ENCODE measurements around the gene MAP3K12. TPM values are rescaled to one million over a fixed set of nuclear protein-coding genes. Genes with fewer than 3 reads are reported as not detected.
A peak's percentile ranks its signal among the peaks of the same experiment; 100 is the strongest.

The MAP3K12 gene
- total and polyA plus RNA-seq, 2 experiments from 2014 or later = 10.0 to 16.0 TPM

DNA sequence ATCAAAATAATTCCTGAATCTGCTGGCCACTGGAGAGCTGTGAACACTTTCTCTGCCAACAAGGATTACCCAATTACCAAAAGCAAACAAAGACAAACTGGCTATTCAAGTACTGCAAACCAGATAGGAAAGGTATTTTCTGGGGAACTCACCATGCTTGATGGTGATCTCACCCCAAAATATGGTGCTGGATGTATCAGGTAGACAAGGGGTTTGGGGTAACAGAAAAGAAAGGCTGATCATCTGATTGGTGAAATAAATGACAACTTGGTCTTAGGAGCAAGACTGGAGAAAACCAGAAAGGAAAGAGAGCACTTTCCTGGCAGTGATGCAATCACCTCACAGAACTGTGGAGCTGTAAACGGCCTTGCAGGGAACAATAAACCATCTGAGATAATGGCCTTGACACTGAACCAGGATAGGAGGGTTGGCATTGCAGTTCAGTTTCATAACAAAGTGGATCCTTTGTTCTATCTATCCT, 39.0 kb upstream of the MAP3K12 start:
- WGBS (ENCODE audit: low lambda C conversion rate, missing lambda C conversion rate) = 13% methylated on average over 1 of the region's 1 CpG
- H3K9me3 ChIP-seq (ENCODE audit: low read depth) = no peaks in the 10 kb centered on the region
- H2AFZ ChIP-seq = no peak overlapping the region
- peaks cover 12% of the 10 kb centered on the region for H3K4me1 ChIP-seq (ENCODE audit: insufficient read depth)
- DNase-seq (ENCODE audit: low spot score) = peak; percentile 64
- no peaks in the 10 kb centered on the region for H3K79me2 ChIP-seq
- peak overlapping the region; percentile 47 for H3K27ac ChIP-seq
- H4K20me1 ChIP-seq (ENCODE audit: insufficient read depth, poor library complexity, severe bottlenecking) = no peaks in the 10 kb centered on the region
- H3K9me2 ChIP-seq (replicated peaks; ENCODE audit: insufficient read depth) = no peaks in the 10 kb centered on the region
- H3K4me2 ChIP-seq = no peak overlapping the region
- TF ChIP-seq EZH2 (IDR thresholded peaks at IDR 0.05; ENCODE audit: borderline replicate concordance) = no peak
- no peak for TF ChIP-seq EZH2phosphoT487 (IDR thresholded peaks at IDR 0.05; ENCODE audit: low read depth, severe bottlenecking, unreplicated experiment)
- no peak for TF ChIP-seq CTCF (IDR thresholded peaks at IDR 0.05; ENCODE audit: poor library complexity)
- no peaks in the 10 kb centered on the region for H3K27me3 ChIP-seq
- H3K4me3 ChIP-seq = no peak overlapping the region
- H3K36me3 ChIP-seq (replicated peaks; ENCODE audit: insufficient read depth, low read depth) = peaks cover 14% of the 10 kb centered on the region

DNA sequence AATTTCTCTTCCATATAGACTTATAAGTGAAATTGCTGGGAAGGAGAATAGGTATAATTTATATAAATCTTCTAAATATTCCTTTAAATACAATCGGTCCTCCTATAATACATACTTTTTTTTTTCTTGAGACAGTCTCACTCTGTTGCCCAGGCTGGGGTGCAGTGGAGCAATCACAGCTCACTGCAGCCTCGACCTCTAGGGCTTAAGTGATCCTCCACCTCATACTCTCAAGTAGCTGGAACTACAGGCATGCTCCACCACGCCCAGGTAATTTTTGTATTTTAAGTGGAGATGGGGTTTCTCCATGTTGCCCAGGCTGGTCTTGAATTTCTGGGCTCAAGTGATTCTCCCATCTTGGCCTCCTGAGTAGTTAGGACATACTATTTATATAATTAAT, 37.7 kb upstream of the MAP3K12 start:
- Histone ChIP-seq H3K9me2 (replicated peaks; ENCODE audit: insufficient read depth) (no peaks in the 10 kb centered on the region), H3K36me3 (replicated peaks; ENCODE audit: insufficient read depth, low read depth) (peaks cover 14% of the 10 kb centered on the region), H3K9me3 (ENCODE audit: low read depth) (no peaks in the 10 kb centered on the region), H3K4me1 (ENCODE audit: insufficient read depth) (peaks cover 12% of the 10 kb centered on the region), H3K4me3 (no peak overlapping the region), H3K27ac (no peak overlapping the region), H4K20me1 (ENCODE audit: insufficient read depth, poor library complexity, severe bottlenecking) (no peaks in the 10 kb centered on the region), H3K79me2 (no peaks in the 10 kb centered on the region), H3K4me2 (no peak overlapping the region), H2AFZ (no peak overlapping the region), H3K27me3 (no peaks in the 10 kb centered on the region)
- 94% methylated on average over 3 of the region's 3 CpGs for WGBS (ENCODE audit: low lambda C conversion rate, missing lambda C conversion rate)
- DNase-seq (ENCODE audit: low spot score) = no peak
- TF ChIP-seq EZH2 (IDR thresholded peaks at IDR 0.05; ENCODE audit: borderline replicate concordance) (no peak), CTCF (IDR thresholded peaks at IDR 0.05; ENCODE audit: poor library complexity) (no peak), EZH2phosphoT487 (IDR thresholded peaks at IDR 0.05; ENCODE audit: low read depth, severe bottlenecking, unreplicated experiment) (no peak)

GRCh38 chr12:53533471-53533870, 34.2 kb upstream of the MAP3K12 start:
- WGBS (ENCODE audit: low lambda C conversion rate, missing lambda C conversion rate) = 63% methylated on average over 2 of the region's 2 CpGs
- H3K4me2 ChIP-seq = no peak overlapping the region
- H3K79me2 ChIP-seq = no peaks in the 10 kb centered on the region
- H3K27me3 ChIP-seq = no peaks in the 10 kb centered on the region
- no peak for DNase-seq (ENCODE audit: low spot score)
- H3K36me3 ChIP-seq (replicated peaks; ENCODE audit: insufficient read depth, low read depth) = peaks cover 14% of the 10 kb centered on the region
- H3K9me2 ChIP-seq (replicated peaks; ENCODE audit: insufficient read depth) = no peaks in the 10 kb centered on the region
- no peaks in the 10 kb centered on the region for H4K20me1 ChIP-seq (ENCODE audit: insufficient read depth, poor library complexity, severe bottlenecking)
- no peak overlapping the region for H2AFZ ChIP-seq
- no peak overlapping the region for H3K27ac ChIP-seq
- H3K4me3 ChIP-seq = no peak overlapping the region
- TF ChIP-seq EZH2 (IDR thresholded peaks at IDR 0.05; ENCODE audit: borderline replicate concordance) (no peak), CTCF (IDR thresholded peaks at IDR 0.05; ENCODE audit: poor library complexity) (no peak), EZH2phosphoT487 (IDR thresholded peaks at IDR 0.05; ENCODE audit: low read depth, severe bottlenecking, unreplicated experiment) (no peak)
- H3K9me3 ChIP-seq (ENCODE audit: low read depth) = no peaks in the 10 kb centered on the region
- peaks cover 4% of the 10 kb centered on the region for H3K4me1 ChIP-seq (ENCODE audit: insufficient read depth)

Data from hepatocyte (in vitro differentiated cells).